ENCODE measurements around the gene NUTF2.

DNA sequence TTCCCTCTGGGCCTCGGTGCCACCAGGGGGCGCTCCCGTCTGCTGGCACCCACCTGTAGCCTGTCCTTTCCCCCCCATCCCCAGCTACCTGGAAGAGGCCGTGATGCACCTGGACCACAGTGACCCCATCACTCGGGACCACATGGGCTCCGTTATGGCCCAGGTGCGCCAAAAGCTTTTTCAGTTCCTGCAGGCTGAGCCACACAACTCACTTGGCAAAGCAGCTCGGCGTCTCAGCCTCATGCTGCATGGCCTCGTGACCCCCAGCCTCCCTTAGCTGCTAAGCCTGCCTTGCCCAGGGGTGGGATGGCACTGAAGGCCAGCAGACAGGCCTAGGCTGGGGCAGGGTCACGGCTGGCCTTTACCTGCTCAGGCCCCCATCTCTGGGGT, 37.1 kb downstream of the NUTF2 start:
- TF ChIP-seq, protein P1, sequence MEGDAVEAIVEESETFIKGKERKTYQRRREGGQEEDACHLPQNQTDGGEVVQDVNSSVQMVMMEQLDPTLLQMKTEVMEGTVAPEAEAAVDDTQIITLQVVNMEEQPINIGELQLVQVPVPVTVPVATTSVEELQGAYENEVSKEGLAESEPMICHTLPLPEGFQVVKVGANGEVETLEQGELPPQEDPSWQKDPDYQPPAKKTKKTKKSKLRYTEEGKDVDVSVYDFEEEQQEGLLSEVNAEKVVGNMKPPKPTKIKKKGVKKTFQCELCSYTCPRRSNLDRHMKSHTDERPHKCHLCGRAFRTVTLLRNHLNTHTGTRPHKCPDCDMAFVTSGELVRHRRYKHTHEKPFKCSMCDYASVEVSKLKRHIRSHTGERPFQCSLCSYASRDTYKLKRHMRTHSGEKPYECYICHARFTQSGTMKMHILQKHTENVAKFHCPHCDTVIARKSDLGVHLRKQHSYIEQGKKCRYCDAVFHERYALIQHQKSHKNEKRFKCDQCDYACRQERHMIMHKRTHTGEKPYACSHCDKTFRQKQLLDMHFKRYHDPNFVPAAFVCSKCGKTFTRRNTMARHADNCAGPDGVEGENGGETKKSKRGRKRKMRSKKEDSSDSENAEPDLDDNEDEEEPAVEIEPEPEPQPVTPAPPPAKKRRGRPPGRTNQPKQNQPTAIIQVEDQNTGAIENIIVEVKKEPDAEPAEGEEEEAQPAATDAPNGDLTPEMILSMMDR (IDR thresholded peaks at IDR 0.05): peak; percentile 46 to 84 (median 69)
- no peak for TF ChIP-seq POLR2A (IDR thresholded peaks at IDR 0.05)

All from vagina (tissue), 2 donors.